Nephron (organoid): ENCODE data around the gene MCEMP1.
A peak's percentile ranks its signal among the peaks of the same experiment; 100 is the strongest.

ENCODE experiments used
- H3K27ac Mint-ChIP-seq, 3 experiments: 2 replicates each; pipeline ENCODE4 v1.8.0; 2020; ENCODE audit warnings: mixed read lengths in 3 of 3, mild to moderate bottlenecking in 2 of 3, moderate library complexity in 1 of 3
- H3K27me3 Mint-ChIP-seq: 2 replicates; pipeline ENCODE4 v1.8.0; 2021; ENCODE audit warnings: low read depth, mild to moderate bottlenecking, moderate library complexity, mixed read lengths
- H3K36me3 Mint-ChIP-seq: 2 replicates; pipeline ENCODE4 v1.8.0; 2020; ENCODE audit warnings: low read depth, mixed read lengths
- H3K4me1 Mint-ChIP-seq: 2 replicates; pipeline ENCODE4 v1.8.0; 2020; ENCODE audit warnings: mixed read lengths
- H3K4me3 Mint-ChIP-seq, 3 experiments: 2 replicates each; pipeline ENCODE4 v1.8.0; 2020; ENCODE audit warnings: mild to moderate bottlenecking in 3 of 3, mixed read lengths in 3 of 3, moderate library complexity in 2 of 3
- H3K9me3 Mint-ChIP-seq: 2 replicates; pipeline ENCODE4 v1.8.0; 2020; ENCODE audit warnings: mixed read lengths
- CTCF ChIP-seq, 3 experiments: fragments of 200-600 bp; sonication (generic); IDR thresholded peaks; one replicate each; pipeline ENCODE4 v1.5.0; 2021; ENCODE audit warnings: antibody characterized with exemption in 3 of 3; ENCODE audit not compliant: unreplicated experiment in 3 of 3

The MCEMP1 gene

GRCh38 chr19:7672522-7672921 lies 4.4 kb upstream of the MCEMP1 start:
- H3K36me3 Mint-ChIP-seq = no peaks in the 10 kb centered on the region
- no peak overlapping the region for H3K4me3 Mint-ChIP-seq
- no peak for TF ChIP-seq CTCF (IDR thresholded peaks at IDR 0.05; ENCODE audit: unreplicated experiment in 3 of 3)
- H3K27me3 Mint-ChIP-seq = peaks cover 67% of the 10 kb centered on the region
- H3K9me3 Mint-ChIP-seq = peaks cover 6% of the 10 kb centered on the region
- H3K27ac Mint-ChIP-seq = no peak overlapping the region
- peaks cover 7% of the 10 kb centered on the region for H3K4me1 Mint-ChIP-seq

- Mint-ChIP-seq H3K4me1 (peaks cover 9% of the 10 kb centered on the region), H3K4me3 (peak overlapping the region in 1 of 3 experiments; percentile 51), H3K27ac (no peak overlapping the region), H3K9me3 (peaks cover 6% of the 10 kb centered on the region), H3K27me3 (peaks cover 64% of the 10 kb centered on the region), H3K36me3 (no peaks in the 10 kb centered on the region)
- no peak for TF ChIP-seq CTCF (IDR thresholded peaks at IDR 0.05; ENCODE audit: unreplicated experiment in 3 of 3)
Observed at GRCh38 chr19:7674010-7675005, 2.6 kb upstream of the MCEMP1 start.

- no peak overlapping the region for H3K4me3 Mint-ChIP-seq
Observed at GRCh38 chr19:7676376-7676775, 514 bp upstream of the MCEMP1 start.

GRCh38 chr19:7677669-7678311 lies 900 bp downstream of the MCEMP1 start:
- TF ChIP-seq CTCF (IDR thresholded peaks at IDR 0.05; ENCODE audit: unreplicated experiment in 3 of 3) = no peak
- Mint-ChIP-seq H3K4me3 (peak overlapping the region in 2 of 3 experiments; percentile 64 to 67), H3K27ac (no peak overlapping the region), H3K27me3 (peaks cover 40% of the 10 kb centered on the region), H3K36me3 (peaks cover 5% of the 10 kb centered on the region), H3K9me3 (peaks cover 6% of the 10 kb centered on the region), H3K4me1 (peaks cover 13% of the 10 kb centered on the region)

More at GRCh38 chr19:7676376-7676775, 514 bp upstream of the MCEMP1 start:
- H3K27ac Mint-ChIP-seq = no peak overlapping the region
- TF ChIP-seq CTCF (IDR thresholded peaks at IDR 0.05; ENCODE audit: unreplicated experiment in 3 of 3) = no peak
- peaks cover 6% of the 10 kb centered on the region for H3K9me3 Mint-ChIP-seq
- peaks cover 13% of the 10 kb centered on the region for H3K4me1 Mint-ChIP-seq
- peaks cover 52% of the 10 kb centered on the region for H3K27me3 Mint-ChIP-seq
- H3K36me3 Mint-ChIP-seq = no peaks in the 10 kb centered on the region

GRCh38 chr19:7678971-7679751 lies 2.3 kb downstream of the MCEMP1 start:
- Mint-ChIP-seq H3K9me3 (peaks cover 3% of the 10 kb centered on the region), H3K36me3 (peaks cover 15% of the 10 kb centered on the region), H3K27me3 (peaks cover 26% of the 10 kb centered on the region), H3K4me3 (peak overlapping the region; percentile 82 to 94 (median 85)), H3K27ac (peak overlapping the region in 2 of 3 experiments; percentile 8 to 50), H3K4me1 (peaks cover 11% of the 10 kb centered on the region)
- no peak for TF ChIP-seq CTCF (IDR thresholded peaks at IDR 0.05; ENCODE audit: unreplicated experiment in 3 of 3)
